Fibroblast of lung (primary cell): ENCODE results near the gene CLIC1. TPM values are rescaled to one million over a fixed set of nuclear protein-coding genes. Genes with fewer than 3 reads are reported as not detected.

Source experiments
- DNase-seq, 2 donors: peaks; one replicate each; pipeline versions ENCODE4 v3.0.0 to v3.0.0-alpha.2; 2010; ENCODE audit warnings: low read depth in 2 of 2
- H2AFZ ChIP-seq: 2 replicates; pipeline ENCODE4 v1.5.1; 2012; ENCODE audit warnings: low read length, control low read depth, inconsistent platforms
- H3K27ac ChIP-seq: 2 replicates; pipeline ENCODE4 v1.5.1; 2011; ENCODE audit warnings: low read length, control low read depth; ENCODE audit not compliant: insufficient read depth
- H3K27me3 ChIP-seq: 2 replicates; pipeline ENCODE4 v1.5.1; 2011; ENCODE audit warnings: mild to moderate bottlenecking, low read length; ENCODE audit not compliant: control insufficient read depth, insufficient read depth
- H3K36me3 ChIP-seq: 2 replicates; pipeline ENCODE4 v1.5.1; 2011; ENCODE audit warnings: low read length; ENCODE audit not compliant: control insufficient read depth, insufficient read depth
- H3K4me1 ChIP-seq: 2 replicates; pipeline ENCODE4 v1.5.1; 2011; ENCODE audit warnings: low read length; ENCODE audit not compliant: control insufficient read depth, insufficient read depth; ENCODE audit errors: extremely low read depth
- H3K4me2 ChIP-seq: 2 replicates; pipeline ENCODE4 v1.5.1; 2011; ENCODE audit warnings: low read length, control low read depth; ENCODE audit not compliant: insufficient read depth; ENCODE audit errors: extremely low read depth
- H3K4me3 ChIP-seq, 4 experiments: fragments of 200-600 bp in 1 of 4; sonication (generic) in 1 of 4; replicated peaks in 1 of 4; 2 replicates each; pipeline ENCODE4 v1.5.1; 2011 to 2016; ENCODE audit warnings: low read length in 4 of 4, low read depth in 3 of 4, mild to moderate bottlenecking in 3 of 4, control low read depth in 2 of 4, inconsistent platforms in 1 of 4, mixed read lengths in 1 of 4; ENCODE audit not compliant: insufficient read depth in 1 of 4; ENCODE audit errors: control extremely low read depth in 1 of 4
- H3K79me2 ChIP-seq: 2 replicates; pipeline ENCODE4 v1.5.1; 2012; ENCODE audit warnings: mild to moderate bottlenecking, low read length, inconsistent platforms; ENCODE audit not compliant: control insufficient read depth, insufficient read depth
- H3K9ac ChIP-seq: 2 replicates; pipeline ENCODE4 v1.5.1; 2011; ENCODE audit warnings: mild to moderate bottlenecking, low read length, control low read depth; ENCODE audit not compliant: insufficient read depth
- H3K9me3 ChIP-seq: 2 replicates; pipeline ENCODE4 v1.5.1; 2012; ENCODE audit warnings: low read depth, low read length; ENCODE audit not compliant: control insufficient read depth, insufficient read depth
- H4K20me1 ChIP-seq: 2 replicates; pipeline ENCODE4 v1.5.1; 2011; ENCODE audit warnings: low read length; ENCODE audit not compliant: control insufficient read depth, insufficient read depth; ENCODE audit errors: extremely low read depth
- EZH2 ChIP-seq: IDR thresholded peaks from 2 replicates; pipeline ENCODE4 v1.5.1; 2012; ENCODE audit warnings: low read length, control low read depth, mild to moderate bottlenecking; ENCODE audit errors: missing control alignments
- polyA plus RNA-seq, 2 donors: library from polyadenylated mRNA; depleted of rRNA in 1 of 2; stranded (reverse) in 1 of 2; unstranded in 1 of 2; fragments of >200 nt; gene quantifications; 2 replicates each; pipeline ENCODE4 v1.2.1, GENCODE V29; 2011 to 2012; ENCODE audit warnings: missing spikeins in 1 of 2
- total RNA-seq: library from RNA; depleted of rRNA; stranded (reverse); fragments of >200 nt; gene quantifications from 2 replicates; pipeline ENCODE4 v1.2.1, GENCODE V29; 2014
- TF ChIP-seq, protein P1 (sequence below), 2 donors: IDR thresholded peaks in 1 of 2; conservative IDR thresholded peaks in 1 of 2; 1 replicate in 1 of 2; 2 replicates in 1 of 2; pipeline ENCODE4 v1.5.1; 2011 to 2012; ENCODE audit warnings: low read length in 2 of 2, control low read depth in 1 of 2, inconsistent platforms in 1 of 2, low read depth in 1 of 2, mild to moderate bottlenecking in 1 of 2

CLIC1 gene
- total and polyA plus RNA-seq, 2 donors (not counting 1 experiment from before 2014, with no cell fraction given): 615 to 639 TPM

DNA sequence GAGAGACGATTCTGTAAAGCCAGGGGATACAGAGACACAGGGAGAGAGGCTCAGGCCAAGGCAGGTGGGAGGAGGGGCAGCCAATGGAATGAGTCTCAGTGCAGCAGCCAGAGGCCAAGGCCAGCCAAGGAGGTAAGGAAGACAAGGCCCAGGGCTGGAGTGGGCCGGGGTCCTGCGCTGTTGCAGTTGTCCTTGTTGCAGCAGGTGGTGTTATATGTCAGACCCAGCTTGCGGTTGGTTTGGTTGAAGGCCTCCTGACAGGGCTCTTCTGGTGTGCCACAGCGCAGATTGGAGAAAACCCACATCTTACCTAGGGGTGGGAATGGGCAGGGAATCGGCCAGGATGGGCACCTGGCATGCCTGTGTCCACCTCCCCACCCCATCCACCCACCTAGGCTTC is 17.3 kb downstream of the CLIC1 start:
- H3K27ac ChIP-seq: no peak overlapping the region
- H3K4me3 ChIP-seq: no peak overlapping the region
- H3K27me3 ChIP-seq: peaks cover 6% of the 10 kb centered on the region
- DNase-seq: no peak
- no peak overlapping the region for H3K9ac ChIP-seq
- no peaks in the 10 kb centered on the region for H3K79me2 ChIP-seq
- no peak for TF ChIP-seq EZH2
- TF ChIP-seq, protein P1, sequence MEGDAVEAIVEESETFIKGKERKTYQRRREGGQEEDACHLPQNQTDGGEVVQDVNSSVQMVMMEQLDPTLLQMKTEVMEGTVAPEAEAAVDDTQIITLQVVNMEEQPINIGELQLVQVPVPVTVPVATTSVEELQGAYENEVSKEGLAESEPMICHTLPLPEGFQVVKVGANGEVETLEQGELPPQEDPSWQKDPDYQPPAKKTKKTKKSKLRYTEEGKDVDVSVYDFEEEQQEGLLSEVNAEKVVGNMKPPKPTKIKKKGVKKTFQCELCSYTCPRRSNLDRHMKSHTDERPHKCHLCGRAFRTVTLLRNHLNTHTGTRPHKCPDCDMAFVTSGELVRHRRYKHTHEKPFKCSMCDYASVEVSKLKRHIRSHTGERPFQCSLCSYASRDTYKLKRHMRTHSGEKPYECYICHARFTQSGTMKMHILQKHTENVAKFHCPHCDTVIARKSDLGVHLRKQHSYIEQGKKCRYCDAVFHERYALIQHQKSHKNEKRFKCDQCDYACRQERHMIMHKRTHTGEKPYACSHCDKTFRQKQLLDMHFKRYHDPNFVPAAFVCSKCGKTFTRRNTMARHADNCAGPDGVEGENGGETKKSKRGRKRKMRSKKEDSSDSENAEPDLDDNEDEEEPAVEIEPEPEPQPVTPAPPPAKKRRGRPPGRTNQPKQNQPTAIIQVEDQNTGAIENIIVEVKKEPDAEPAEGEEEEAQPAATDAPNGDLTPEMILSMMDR (conservative IDR thresholded peaks at IDR 0.05 in 1 of 2, IDR thresholded peaks at IDR 0.05 in 1 of 2; ENCODE audit: low read depth in 1 of 2, low read length in 2 of 2): no peak
- H4K20me1 ChIP-seq: no peaks in the 10 kb centered on the region
- no peaks in the 10 kb centered on the region for H3K4me1 ChIP-seq
- H3K9me3 ChIP-seq: no peaks in the 10 kb centered on the region
- no peak overlapping the region for H2AFZ ChIP-seq
- no peaks in the 10 kb centered on the region for H3K36me3 ChIP-seq
- no peak overlapping the region for H3K4me2 ChIP-seq

DNA sequence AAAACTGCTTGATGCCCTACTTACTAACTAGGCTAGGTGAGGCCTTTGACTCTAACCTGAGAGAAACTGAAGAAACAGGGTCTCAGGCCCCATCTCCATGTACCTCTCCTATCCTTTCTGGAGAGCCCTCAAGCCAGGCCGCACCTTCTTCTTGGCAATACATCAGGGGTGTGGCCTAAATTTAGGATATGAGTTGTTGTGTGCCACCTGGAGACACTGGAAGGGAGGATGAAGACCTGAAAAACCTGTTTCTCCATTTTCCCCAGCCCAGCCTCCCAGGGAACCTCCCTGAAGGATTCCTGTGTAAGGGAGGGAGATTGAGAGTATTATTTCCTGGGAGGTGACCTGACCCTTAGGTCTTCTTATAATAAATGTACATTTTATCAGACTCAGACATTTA is 18.1 kb downstream of the CLIC1 start:
- Histone ChIP-seq H3K36me3 (no peaks in the 10 kb centered on the region), H3K4me1 (no peaks in the 10 kb centered on the region), H2AFZ (no peak overlapping the region), H3K9ac (no peak overlapping the region), H3K79me2 (no peaks in the 10 kb centered on the region), H3K4me2 (no peak overlapping the region), H3K4me3 (no peak overlapping the region), H3K27ac (no peak overlapping the region), H3K27me3 (peaks cover 10% of the 10 kb centered on the region), H3K9me3 (no peaks in the 10 kb centered on the region), H4K20me1 (no peaks in the 10 kb centered on the region)
- TF ChIP-seq EZH2: no peak
- TF ChIP-seq, protein P1 (conservative IDR thresholded peaks at IDR 0.05 in 1 of 2, IDR thresholded peaks at IDR 0.05 in 1 of 2; ENCODE audit: low read depth in 1 of 2, low read length in 2 of 2): no peak
- no peak for DNase-seq

DNA sequence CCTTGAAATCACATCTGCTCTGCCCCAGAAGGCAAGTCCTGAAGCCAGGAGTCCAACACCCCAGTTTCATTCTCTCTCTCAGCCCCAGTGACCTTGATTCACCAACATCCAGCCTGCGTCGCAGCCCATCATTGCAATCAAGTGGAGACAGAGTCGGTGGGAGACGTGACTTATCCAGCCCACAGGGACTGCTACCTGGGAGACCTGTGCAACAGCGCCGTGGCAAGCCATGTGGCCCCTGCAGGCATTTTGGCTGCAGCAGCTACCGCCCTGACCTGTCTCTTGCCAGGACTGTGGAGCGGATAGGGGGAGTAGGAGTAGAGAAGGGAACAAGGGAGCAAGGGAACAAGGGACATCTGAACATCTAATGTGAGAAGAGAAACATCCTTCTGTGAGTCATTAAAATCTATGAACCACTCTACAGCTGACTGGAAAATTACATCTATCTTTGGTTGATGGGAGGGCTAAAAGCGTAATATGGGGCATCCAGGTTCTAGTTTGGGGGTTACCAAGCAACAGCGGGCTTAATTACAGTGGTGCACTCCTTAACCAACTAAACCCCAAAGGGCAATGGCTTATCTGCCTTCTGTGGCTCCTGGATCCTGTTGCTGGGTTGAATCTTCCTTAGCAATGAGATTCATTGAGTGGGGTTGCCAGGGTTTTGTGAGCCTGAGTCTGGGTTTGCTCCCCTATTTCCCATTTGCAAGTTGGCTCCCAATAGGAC is 18.7 kb downstream of the CLIC1 start:
- Histone ChIP-seq H3K27me3 (peaks cover 11% of the 10 kb centered on the region), H3K4me3 (no peak overlapping the region), H4K20me1 (no peaks in the 10 kb centered on the region), H3K9ac (no peak overlapping the region), H3K36me3 (no peaks in the 10 kb centered on the region), H3K4me1 (no peaks in the 10 kb centered on the region), H3K9me3 (no peaks in the 10 kb centered on the region), H3K4me2 (no peak overlapping the region), H3K27ac (no peak overlapping the region), H3K79me2 (no peaks in the 10 kb centered on the region), H2AFZ (no peak overlapping the region)
- TF ChIP-seq EZH2: no peak
- TF ChIP-seq, protein P1 (conservative IDR thresholded peaks at IDR 0.05 in 1 of 2, IDR thresholded peaks at IDR 0.05 in 1 of 2; ENCODE audit: low read depth in 1 of 2, low read length in 2 of 2): no peak
- DNase-seq: no peak
